ENCODE data around the gene UBE2E2. TPM values are rescaled to one million over a fixed set of nuclear protein-coding genes. Genes with fewer than 3 reads are reported as not detected.

Gene UBE2E2
- total RNA-seq, 2 donors from 2014 or later = 6.4 to 9.6 TPM

GRCh38 chr3:23455084-23455483 lies 252.0 kb downstream of the UBE2E2 start:
- no peaks in the 10 kb centered on the region for H3K36me3 Mint-ChIP-seq
- no peak overlapping the region for H3K27ac Mint-ChIP-seq
- ATAC-seq (peak; percentile 36 to 52), DNase-seq (ENCODE audit: low spot score) (no peak)
- no peak overlapping the region for H3K4me3 Mint-ChIP-seq
- H3K27me3 Mint-ChIP-seq = peaks cover 5 to 13% of the 10 kb centered on the region in 2 donors
- peaks cover 8% of the 10 kb centered on the region for H3K9me3 Mint-ChIP-seq
- H3K4me1 Mint-ChIP-seq (ENCODE audit: low read depth in 2 of 2) = peaks cover 9 to 10% of the 10 kb centered on the region in 2 donors

DNA sequence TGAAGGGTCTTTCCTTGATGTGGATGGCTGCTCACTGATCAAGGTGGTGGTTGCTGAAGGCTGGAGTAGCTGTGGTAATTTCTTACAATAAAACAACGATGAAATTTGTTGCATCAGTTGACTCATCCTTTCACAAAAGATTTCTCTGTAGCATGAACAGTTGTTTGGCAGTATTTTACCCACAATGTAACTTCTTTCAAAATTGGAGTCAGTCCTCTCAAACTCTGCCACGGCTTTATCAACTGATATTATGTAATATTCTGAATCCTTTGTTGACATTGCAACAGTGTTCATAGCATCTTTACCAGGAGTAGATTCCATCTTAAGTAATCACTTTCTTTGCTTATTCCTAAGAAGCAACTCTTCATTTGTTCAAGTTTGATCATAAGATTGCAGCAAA lies 252.6 kb downstream of the UBE2E2 start:
- Mint-ChIP-seq H3K4me3 (no peak overlapping the region), H3K36me3 (no peaks in the 10 kb centered on the region), H3K9me3 (peaks cover 8% of the 10 kb centered on the region), H3K27ac (no peak overlapping the region), H3K27me3 (peaks cover 5 to 13% of the 10 kb centered on the region in 2 donors), H3K4me1 (ENCODE audit: low read depth in 2 of 2) (peaks cover 9 to 10% of the 10 kb centered on the region in 2 donors)
- DNase-seq (ENCODE audit: low spot score) (no peak), ATAC-seq (no peak)

- Mint-ChIP-seq H3K36me3 (no peaks in the 10 kb centered on the region), H3K4me1 (ENCODE audit: low read depth in 2 of 2) (peaks cover 9 to 10% of the 10 kb centered on the region in 2 donors), H3K4me3 (no peak overlapping the region), H3K9me3 (peaks cover 8% of the 10 kb centered on the region), H3K27ac (no peak overlapping the region), H3K27me3 (peaks cover 5 to 13% of the 10 kb centered on the region in 2 donors)
- no peak for DNase-seq (ENCODE audit: low spot score)
- ATAC-seq = no peak
Measured at GRCh38 chr3:23457697-23458096, 254.6 kb downstream of the UBE2E2 start.

DNA sequence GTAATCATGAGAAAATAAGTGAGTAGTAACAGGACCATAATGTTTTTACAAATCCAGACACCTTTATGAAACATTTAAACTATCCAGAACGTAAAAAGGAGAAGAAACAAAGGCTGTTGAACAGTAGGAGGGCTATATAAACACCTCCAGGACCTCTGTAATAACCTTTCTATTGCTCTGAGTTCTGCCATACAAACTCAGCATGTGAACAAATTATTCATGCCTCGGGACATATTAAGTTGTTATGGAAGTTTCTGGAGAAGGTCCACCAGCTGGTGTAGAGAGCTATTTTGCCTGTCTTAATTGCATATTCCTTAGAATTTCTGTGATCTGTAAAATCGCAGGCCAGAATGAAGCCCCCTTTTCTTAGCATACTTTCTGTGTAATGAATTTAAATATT lies 256.3 kb downstream of the UBE2E2 start:
- Mint-ChIP-seq H3K4me1 (ENCODE audit: low read depth in 2 of 2) (peaks cover 6 to 10% of the 10 kb centered on the region in 2 donors), H3K27me3 (peaks cover 5 to 8% of the 10 kb centered on the region in 2 donors), H3K27ac (no peak overlapping the region), H3K4me3 (no peak overlapping the region), H3K36me3 (no peaks in the 10 kb centered on the region), H3K9me3 (peaks cover 8% of the 10 kb centered on the region)
- ATAC-seq (no peak), DNase-seq (ENCODE audit: low spot score) (no peak)

GRCh38 chr3:23459889-23460546 lies 256.9 kb downstream of the UBE2E2 start:
- no peak overlapping the region for H3K4me3 Mint-ChIP-seq
- H3K4me1 Mint-ChIP-seq (ENCODE audit: low read depth in 2 of 2) = peaks cover under 1 to 7% of the 10 kb centered on the region in 2 donors
- H3K27me3 Mint-ChIP-seq = peaks cover 5 to 6% of the 10 kb centered on the region in 2 donors
- no peak overlapping the region for H3K27ac Mint-ChIP-seq
- no peak for ATAC-seq
- no peak for DNase-seq (ENCODE audit: low spot score)
- H3K36me3 Mint-ChIP-seq = no peaks in the 10 kb centered on the region
- H3K9me3 Mint-ChIP-seq = peaks cover 8% of the 10 kb centered on the region

GRCh38 chr3:23461069-23461468 lies 257.9 kb downstream of the UBE2E2 start:
- Mint-ChIP-seq H3K9me3 (peaks cover 6% of the 10 kb centered on the region), H3K27ac (no peak overlapping the region), H3K4me3 (no peak overlapping the region), H3K4me1 (ENCODE audit: low read depth in 2 of 2) (peaks cover 0 to 6% of the 10 kb centered on the region in 2 donors), H3K27me3 (peaks cover 5 to 6% of the 10 kb centered on the region in 2 donors), H3K36me3 (no peaks in the 10 kb centered on the region)
- ATAC-seq (no peak), DNase-seq (ENCODE audit: low spot score) (no peak)

DNA sequence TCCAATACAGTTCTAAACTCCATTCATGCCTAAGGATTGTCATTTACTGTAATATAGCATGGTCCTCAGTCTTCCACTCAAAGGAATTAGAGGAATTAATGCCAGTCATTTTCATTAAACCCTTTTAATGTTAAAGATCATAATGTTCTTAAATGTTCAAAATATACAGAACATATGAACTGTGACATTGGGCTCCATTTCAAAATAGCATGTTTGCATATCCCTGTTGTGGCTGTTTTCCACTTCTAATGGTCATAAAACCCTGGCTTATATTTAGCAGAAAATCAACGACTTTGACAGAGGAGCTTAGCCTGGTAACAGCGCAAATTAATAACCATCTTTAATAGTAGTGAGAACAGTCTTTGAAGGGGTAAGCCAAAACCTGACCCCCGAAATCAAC lies 260.7 kb downstream of the UBE2E2 start:
- no peak overlapping the region for H3K27ac Mint-ChIP-seq
- no peak for ATAC-seq
- peaks cover 6% of the 10 kb centered on the region for H3K36me3 Mint-ChIP-seq
- no peaks in the 10 kb centered on the region for H3K4me1 Mint-ChIP-seq (ENCODE audit: low read depth in 2 of 2)
- DNase-seq (ENCODE audit: low spot score) = no peak
- H3K4me3 Mint-ChIP-seq = no peak overlapping the region
- H3K9me3 Mint-ChIP-seq = peaks cover 4% of the 10 kb centered on the region
- H3K27me3 Mint-ChIP-seq = peaks cover 0 to 2% of the 10 kb centered on the region in 2 donors

DNA sequence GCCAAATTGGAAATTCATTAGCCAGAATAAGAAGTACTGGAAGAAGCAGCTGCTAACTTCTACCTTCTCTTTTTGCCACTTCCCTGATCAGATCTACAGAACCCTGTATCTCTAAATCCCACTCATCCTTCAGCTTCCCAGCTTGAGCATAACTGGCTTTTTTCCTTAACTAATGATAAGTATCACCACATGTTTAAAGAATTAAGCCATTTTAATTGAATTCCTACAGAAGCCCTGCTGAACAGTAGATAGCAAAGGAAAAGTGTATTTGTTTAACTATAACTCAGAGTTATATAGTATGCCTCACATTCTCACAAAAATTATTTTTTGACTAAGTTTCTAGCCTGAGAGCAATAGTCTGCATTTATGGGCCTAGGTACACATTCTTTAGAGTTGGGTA lies 262.4 kb downstream of the UBE2E2 start:
- peaks cover 4% of the 10 kb centered on the region for H3K9me3 Mint-ChIP-seq
- no peak for ATAC-seq
- H3K4me1 Mint-ChIP-seq (ENCODE audit: low read depth in 2 of 2) = no peaks in the 10 kb centered on the region
- peaks cover 6% of the 10 kb centered on the region for H3K36me3 Mint-ChIP-seq
- no peak overlapping the region for H3K4me3 Mint-ChIP-seq
- H3K27me3 Mint-ChIP-seq = peaks cover 0 to 2% of the 10 kb centered on the region in 2 donors
- H3K27ac Mint-ChIP-seq = no peak overlapping the region
- no peak for DNase-seq (ENCODE audit: low spot score)

GRCh38 chr3:23468203-23468602 lies 265.1 kb downstream of the UBE2E2 start:
- ATAC-seq (no peak), DNase-seq (ENCODE audit: low spot score) (no peak)
- Mint-ChIP-seq H3K4me3 (no peak overlapping the region), H3K9me3 (peaks cover 4% of the 10 kb centered on the region), H3K27ac (no peak overlapping the region), H3K27me3 (peaks cover 0 to 2% of the 10 kb centered on the region in 2 donors), H3K36me3 (peaks cover 6% of the 10 kb centered on the region), H3K4me1 (ENCODE audit: low read depth in 2 of 2) (no peaks in the 10 kb centered on the region)

DNA sequence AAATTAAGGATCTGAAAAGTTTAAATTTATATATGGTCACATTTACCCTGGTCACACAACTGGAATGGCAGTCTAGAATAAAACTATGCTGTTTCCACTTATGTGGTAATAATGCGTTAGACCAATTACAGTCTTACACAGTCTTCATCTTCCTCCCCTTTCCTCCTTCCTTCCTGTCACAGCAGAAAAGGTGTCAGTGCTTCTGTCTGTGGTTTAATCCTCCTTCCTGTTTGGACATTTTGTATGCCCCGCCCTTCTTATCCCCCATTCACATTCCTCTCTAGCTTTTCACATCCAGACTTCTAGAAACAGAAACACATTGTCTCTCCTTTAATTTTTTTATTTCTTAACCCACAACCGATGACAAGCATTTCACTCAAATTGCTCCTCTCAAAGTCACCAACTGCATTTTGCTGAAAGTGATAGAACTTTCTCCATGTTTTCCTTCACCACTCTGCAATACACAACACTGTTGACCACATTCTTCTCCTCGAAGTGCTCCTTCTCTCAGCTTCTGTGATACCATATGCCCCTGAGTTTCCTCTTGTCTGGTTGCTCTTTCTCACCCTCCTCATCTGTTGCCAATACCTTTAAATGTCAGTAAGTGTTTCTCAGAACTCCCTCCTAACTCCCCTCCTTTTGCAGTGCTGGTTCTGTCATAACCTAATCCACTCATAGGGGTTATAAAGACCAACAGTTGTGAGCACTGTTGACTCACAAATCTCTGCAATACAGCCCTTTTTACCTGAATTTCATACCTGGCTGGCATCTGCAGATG lies 271.6 kb downstream of the UBE2E2 start:
- peaks cover 14% of the 10 kb centered on the region for H3K36me3 Mint-ChIP-seq
- peak overlapping the region; percentile 59 for H3K4me3 Mint-ChIP-seq
- peaks cover 11 to 13% of the 10 kb centered on the region in 2 donors for H3K4me1 Mint-ChIP-seq (ENCODE audit: low read depth in 2 of 2)
- H3K27me3 Mint-ChIP-seq = no peaks in the 10 kb centered on the region
- ATAC-seq = peak; percentile 66 to 79
- no peak for DNase-seq (ENCODE audit: low spot score)
- H3K27ac Mint-ChIP-seq = peak overlapping the region; percentile 40 to 46
- H3K9me3 Mint-ChIP-seq = peaks cover 12% of the 10 kb centered on the region

DNA sequence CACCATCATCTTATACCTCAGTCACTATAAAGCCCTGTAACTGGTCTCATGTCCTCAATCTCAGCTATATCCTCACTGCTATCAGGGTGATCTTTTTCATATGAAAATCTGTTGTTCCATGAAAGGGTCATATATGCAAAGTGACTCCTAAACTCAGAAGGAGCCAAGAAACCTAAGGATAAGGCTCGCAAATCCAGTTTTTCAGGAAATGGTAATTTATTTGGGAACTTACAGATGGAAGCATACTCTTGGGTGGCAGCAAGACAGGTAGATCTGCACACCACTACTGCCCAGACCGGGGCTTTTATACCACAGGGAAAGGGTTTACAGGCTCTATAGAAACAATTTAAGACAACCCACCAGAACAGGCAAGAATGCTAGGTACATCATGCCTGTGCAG lies 272.3 kb downstream of the UBE2E2 start:
- Mint-ChIP-seq H3K27me3 (no peaks in the 10 kb centered on the region), H3K9me3 (peaks cover 12% of the 10 kb centered on the region), H3K36me3 (peaks cover 14% of the 10 kb centered on the region), H3K27ac (peak overlapping the region; percentile 40 to 46), H3K4me3 (peak overlapping the region; percentile 59), H3K4me1 (ENCODE audit: low read depth in 2 of 2) (peaks cover 11 to 13% of the 10 kb centered on the region in 2 donors)
- ATAC-seq = no peak
- DNase-seq (ENCODE audit: low spot score) = no peak

DNA sequence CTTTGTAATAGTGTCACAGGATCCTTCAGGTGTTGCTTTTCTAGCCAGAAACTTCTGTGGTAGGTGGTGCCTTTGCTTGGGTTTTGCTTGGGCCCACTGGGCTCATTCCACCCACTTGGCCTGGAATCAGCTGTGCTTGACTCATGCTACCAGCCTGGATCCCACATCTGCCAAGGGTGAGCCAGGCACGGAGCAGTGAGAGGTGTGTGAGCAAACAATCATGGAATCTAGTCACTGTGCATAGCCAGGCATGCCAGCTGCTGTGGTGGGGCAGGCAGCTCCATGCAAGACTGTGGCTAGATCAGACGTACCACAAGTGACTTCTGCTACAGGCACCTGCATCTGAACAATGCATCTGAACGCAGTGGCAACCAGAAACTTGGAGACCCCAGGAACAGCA lies 275.9 kb downstream of the UBE2E2 start:
- no peak for ATAC-seq
- no peak for DNase-seq (ENCODE audit: low spot score)
- H3K4me1 Mint-ChIP-seq (ENCODE audit: low read depth in 2 of 2) = peaks cover 11 to 12% of the 10 kb centered on the region in 2 donors
- H3K27ac Mint-ChIP-seq = no peak overlapping the region
- no peaks in the 10 kb centered on the region for H3K27me3 Mint-ChIP-seq
- H3K9me3 Mint-ChIP-seq = peaks cover 12% of the 10 kb centered on the region
- H3K36me3 Mint-ChIP-seq = peaks cover 14% of the 10 kb centered on the region
- no peak overlapping the region for H3K4me3 Mint-ChIP-seq

GRCh38 chr3:23479615-23480328 lies 276.6 kb downstream of the UBE2E2 start:
- Mint-ChIP-seq H3K4me1 (ENCODE audit: low read depth in 2 of 2) (peaks cover 7% of the 10 kb centered on the region in 2 donors), H3K27me3 (no peaks in the 10 kb centered on the region), H3K36me3 (peaks cover 19% of the 10 kb centered on the region), H3K27ac (no peak overlapping the region), H3K4me3 (no peak overlapping the region), H3K9me3 (peaks cover 10% of the 10 kb centered on the region)
- DNase-seq (ENCODE audit: low spot score) = no peak
- peak in 1 of 2 donors; percentile 28 for ATAC-seq

- Mint-ChIP-seq H3K9me3 (peaks cover 6% of the 10 kb centered on the region), H3K4me1 (ENCODE audit: low read depth in 2 of 2) (peaks cover 1% of the 10 kb centered on the region in 2 donors), H3K27me3 (no peaks in the 10 kb centered on the region), H3K4me3 (no peak overlapping the region), H3K27ac (no peak overlapping the region), H3K36me3 (peaks cover 13% of the 10 kb centered on the region)
- ATAC-seq (peak in 1 of 2 donors; percentile 45), DNase-seq (ENCODE audit: low spot score) (no peak)
Measured at GRCh38 chr3:23480329-23480714, 277.2 kb downstream of the UBE2E2 start.

All from natural killer cell treated with Interleukin-12 subunit alpha and Interleukin-12 subunit beta and Interleukin-15 and Interleukin-18, amount 100 ng/mL, for 72 hours (primary cell).